HG03025 (cell line): ENCODE measurements around the gene KL.

Experiments
- ATAC-seq: cut with Tn5 transposase; IDR thresholded peaks from one replicate; pipeline ENCODE4 v1.9.1; 2021; ENCODE audit warnings: mild to moderate bottlenecking, moderate library complexity; ENCODE audit not compliant: unreplicated experiment, low FRiP score

Gene KL

GRCh38 chr13:33076001-33076992 lies 60.1 kb downstream of the KL start:
- no peak for ATAC-seq

GRCh38 chr13:33078263-33078662 lies 62.0 kb downstream of the KL start:
- no peak for ATAC-seq

- no peak for ATAC-seq
Measured at GRCh38 chr13:33079960-33080359, 63.7 kb downstream of the KL start.

GRCh38 chr13:33080972-33081590 lies 64.9 kb downstream of the KL start:
- ATAC-seq = no peak

GRCh38 chr13:33081666-33082065 lies 65.4 kb downstream of the KL start:
- ATAC-seq = no peak

- ATAC-seq = no peak
Measured at GRCh38 chr13:33083054-33083453, 66.8 kb downstream of the KL start.

- no peak for ATAC-seq
Measured at GRCh38 chr13:33087091-33087490, 70.9 kb downstream of the KL start.

- ATAC-seq = no peak
Measured at GRCh38 chr13:33087790-33088189, 71.6 kb downstream of the KL start.

- ATAC-seq = no peak
Measured at GRCh38 chr13:33089311-33089710, 73.1 kb downstream of the KL start.

GRCh38 chr13:33090755-33091414 lies 74.7 kb downstream of the KL start:
- no peak for ATAC-seq

GRCh38 chr13:33091415-33091774 lies 75.2 kb downstream of the KL start:
- no peak for ATAC-seq

- no peak for ATAC-seq
Measured at GRCh38 chr13:33092073-33092987, 76.1 kb downstream of the KL start.

- ATAC-seq = peak; percentile 63
Measured at GRCh38 chr13:33096886-33097605, 80.8 kb downstream of the KL start.

GRCh38 chr13:33099860-33100259 lies 83.6 kb downstream of the KL start:
- no peak for ATAC-seq

- ATAC-seq = no peak
Measured at GRCh38 chr13:33100886-33101285, 84.7 kb downstream of the KL start.

GRCh38 chr13:33101835-33102234 lies 85.6 kb downstream of the KL start:
- no peak for ATAC-seq

GRCh38 chr13:33103457-33103856 lies 87.2 kb downstream of the KL start:
- no peak for ATAC-seq

- ATAC-seq = no peak
Measured at GRCh38 chr13:33105387-33106005, 89.3 kb downstream of the KL start.

- peak; percentile 32 for ATAC-seq
Measured at GRCh38 chr13:33106656-33107360, 90.6 kb downstream of the KL start.
